Hepatocyte (in vitro differentiated cells): ENCODE results near the gene PIGA. TPM values are rescaled to one million over a fixed set of nuclear protein-coding genes. Genes with fewer than 3 reads are reported as not detected.
"Not testable (repeated sequence)": the region's sequence is repeated elsewhere in the genome, so short reads cannot be mapped to it uniquely, and the experiment has no call there.

ENCODE experiments used
- DNase-seq: peaks from one replicate; pipeline ENCODE4 v3.0.0-alpha.2; 2016; ENCODE audit warnings: low spot score
- H2AFZ ChIP-seq: fragments of 200-600 bp; sonication (generic); 2 replicates; pipeline ENCODE4 v1.6.0; 2016; ENCODE audit warnings: antibody characterized with exemption, mild to moderate bottlenecking
- H3K27ac ChIP-seq: fragments of 200-600 bp; sonication (generic); 2 replicates; pipeline ENCODE4 v1.5.1; 2016; ENCODE audit warnings: mild to moderate bottlenecking
- H3K27me3 ChIP-seq: fragments of 200-600 bp; sonication (generic); 2 replicates; pipeline ENCODE4 v1.6.1; 2016
- H3K36me3 ChIP-seq: fragments of 200-600 bp; sonication (generic); replicated peaks from 2 replicates; pipeline ENCODE4 v1.5.1; 2016; ENCODE audit warnings: low read depth; ENCODE audit not compliant: insufficient read depth
- H3K4me1 ChIP-seq: fragments of 200-600 bp; sonication (generic); 2 replicates; pipeline ENCODE4 v1.5.1; 2016; ENCODE audit warnings: mild to moderate bottlenecking, moderate library complexity; ENCODE audit not compliant: insufficient read depth
- H3K4me2 ChIP-seq: fragments of 200-600 bp; sonication (generic); 2 replicates; pipeline ENCODE4 v1.6.0; 2016
- H3K4me3 ChIP-seq: fragments of 200-600 bp; sonication (generic); 2 replicates; pipeline ENCODE4 v1.5.1; 2016; ENCODE audit warnings: mild to moderate bottlenecking
- H3K79me2 ChIP-seq: fragments of 200-600 bp; sonication (generic); 2 replicates; pipeline ENCODE4 v1.6.0; 2017; ENCODE audit warnings: mild to moderate bottlenecking
- H3K9me2 ChIP-seq: fragments of 200-600 bp; sonication (generic); replicated peaks from 2 replicates; pipeline ENCODE4 v1.6.0; 2017; ENCODE audit warnings: mild to moderate bottlenecking; ENCODE audit not compliant: insufficient read depth
- H3K9me3 ChIP-seq: fragments of 200-600 bp; sonication (generic); 2 replicates; pipeline ENCODE4 v1.5.1; 2016; ENCODE audit warnings: low read depth, mild to moderate bottlenecking
- H4K20me1 ChIP-seq: fragments of 200-600 bp; sonication (generic); 2 replicates; pipeline ENCODE4 v1.6.0; 2016; ENCODE audit warnings: mild to moderate bottlenecking; ENCODE audit not compliant: insufficient read depth, poor library complexity, severe bottlenecking
- CTCF ChIP-seq: fragments of 200-600 bp; sonication (generic); IDR thresholded peaks from 2 replicates; pipeline ENCODE4 v1.5.1; 2016; ENCODE audit warnings: antibody characterized with exemption, mild to moderate bottlenecking; ENCODE audit not compliant: poor library complexity
- EZH2 ChIP-seq: fragments of 200-600 bp; sonication (generic); IDR thresholded peaks from 2 replicates; pipeline ENCODE4 v1.6.1; 2016; ENCODE audit warnings: antibody characterized with exemption, mild to moderate bottlenecking, borderline replicate concordance
- EZH2phosphoT487 ChIP-seq: fragments of 200-600 bp; sonication (generic); IDR thresholded peaks from one replicate; pipeline ENCODE4 v1.6.1; 2018; ENCODE audit warnings: antibody characterized with exemption, mild to moderate bottlenecking, low read depth, moderate library complexity; ENCODE audit not compliant: unreplicated experiment, severe bottlenecking
- WGBS: methylation state at CpG from one replicate; pipeline ENCODE4 v1.1.6; 2016; ENCODE audit warnings: low lambda C conversion rate; ENCODE audit errors: missing lambda C conversion rate; 5-methylcytosine and 5-hydroxymethylcytosine counted together
- polyA plus RNA-seq: library from polyadenylated mRNA; unstranded; fragments of >200 nt; fragmentation: Nextera tagmentation; extraction: Ambion mirVana; gene quantifications from 2 replicates; pipeline ENCODE4 v1.2.1, GENCODE V29; 2016
- total RNA-seq: library from RNA; depleted of rRNA; stranded (reverse); fragments of >200 nt; gene quantifications from 2 replicates; pipeline ENCODE4 v1.2.3, GENCODE V29; 2014

PIGA gene
- total and polyA plus RNA-seq, 2 experiments from 2014 or later: 6.9 to 23.0 TPM

GRCh38 chrX:15293451-15293850 is 41.9 kb downstream of the PIGA start:
- Histone ChIP-seq H2AFZ (no peak overlapping the region), H3K27me3 (no peaks in the 10 kb centered on the region), H3K4me2 (no peak overlapping the region), H3K9me3 (no peaks in the 10 kb centered on the region), H3K9me2 (no peaks in the 10 kb centered on the region), H3K27ac (no peak overlapping the region), H3K4me3 (no peak overlapping the region), H3K36me3 (no peaks in the 10 kb centered on the region), H3K79me2 (no peaks in the 10 kb centered on the region), H4K20me1 (no peaks in the 10 kb centered on the region), H3K4me1 (no peaks in the 10 kb centered on the region)
- WGBS: 85% methylated on average over 2 of the region's 2 CpGs
- no peak for DNase-seq
- TF ChIP-seq EZH2phosphoT487: no peak
- TF ChIP-seq CTCF: no peak
- no peak for TF ChIP-seq EZH2

GRCh38 chrX:15292861-15293260 is 42.5 kb downstream of the PIGA start:
- Histone ChIP-seq H3K27me3 (no peaks in the 10 kb centered on the region), H3K9me3 (no peaks in the 10 kb centered on the region)

GRCh38 chrX:15277604-15278003 is 57.7 kb downstream of the PIGA start:
- Histone ChIP-seq H3K9me3 (no peaks in the 10 kb centered on the region), H3K4me3 (no peak overlapping the region), H3K9me2 (no peaks in the 10 kb centered on the region), H3K79me2 (no peaks in the 10 kb centered on the region), H3K27me3 (no peaks in the 10 kb centered on the region), H3K27ac (no peak overlapping the region), H3K4me2 (no peak overlapping the region), H3K4me1 (no peaks in the 10 kb centered on the region), H4K20me1 (no peaks in the 10 kb centered on the region), H2AFZ (no peak overlapping the region), H3K36me3 (no peaks in the 10 kb centered on the region)
- 55% methylated on average over 1 of the region's 1 CpG for WGBS
- DNase-seq: no peak
- TF ChIP-seq EZH2phosphoT487: no peak
- no peak for TF ChIP-seq EZH2

More at GRCh38 chrX:15292861-15293260, 42.5 kb downstream of the PIGA start:
- Histone ChIP-seq H3K27ac (no peak overlapping the region), H3K79me2 (no peaks in the 10 kb centered on the region), H4K20me1 (no peaks in the 10 kb centered on the region), H3K4me3 (no peak overlapping the region), H2AFZ (no peak overlapping the region), H3K9me2 (no peaks in the 10 kb centered on the region), H3K4me1 (no peaks in the 10 kb centered on the region), H3K4me2 (no peak overlapping the region), H3K36me3 (no peaks in the 10 kb centered on the region)
- TF ChIP-seq CTCF: no peak
- no peak for TF ChIP-seq EZH2
- no peak for TF ChIP-seq EZH2phosphoT487
- WGBS: 79% methylated on average over 3 of the region's 3 CpGs
- no peak for DNase-seq

- Histone ChIP-seq H3K36me3 (no peaks in the 10 kb centered on the region), H3K4me1 (no peaks in the 10 kb centered on the region), H3K79me2 (no peaks in the 10 kb centered on the region), H3K4me2 (no peak overlapping the region), H3K27me3 (no peaks in the 10 kb centered on the region), H3K4me3 (no peak overlapping the region), H4K20me1 (no peaks in the 10 kb centered on the region), H3K27ac (no peak overlapping the region), H3K9me3 (no peaks in the 10 kb centered on the region), H2AFZ (no peak overlapping the region), H3K9me2 (no peaks in the 10 kb centered on the region)
- WGBS: 96% methylated on average over 2 of the region's 2 CpGs
- no peak for DNase-seq
- no peak for TF ChIP-seq CTCF
- no peak for TF ChIP-seq EZH2phosphoT487
- TF ChIP-seq EZH2: no peak
Observed at GRCh38 chrX:15274946-15275345, 60.4 kb downstream of the PIGA start.

GRCh38 chrX:15273275-15273674 is 62.0 kb downstream of the PIGA start:
- not testable (repeated sequence) for H3K4me1 ChIP-seq, H3K9me3 ChIP-seq, H3K4me3 ChIP-seq, H3K36me3 ChIP-seq, DNase-seq, H3K27me3 ChIP-seq, H3K9me2 ChIP-seq, H2AFZ ChIP-seq, H3K79me2 ChIP-seq, H3K27ac ChIP-seq, H3K4me2 ChIP-seq, H4K20me1 ChIP-seq
- WGBS: 70% methylated on average over 10 of the region's 10 CpGs
